Astrocyte (in vitro differentiated cells and primary cell): Measurements from ENCODE around the gene HSF5.

Source experiments
- EZH2 ChIP-seq: IDR thresholded peaks from 2 replicates; pipeline ENCODE4 v1.6.1; 2012; ENCODE audit warnings: mild to moderate bottlenecking, low read length, inconsistent platforms; ENCODE audit not compliant: insufficient read depth
- TF ChIP-seq, protein P1 (sequence below): IDR thresholded peaks from 2 replicates; pipeline ENCODE4 v1.5.1; 2011; ENCODE audit warnings: low read depth, mild to moderate bottlenecking, inconsistent platforms, low read length, moderate library complexity; ENCODE audit not compliant: insufficient read depth

DNA sequence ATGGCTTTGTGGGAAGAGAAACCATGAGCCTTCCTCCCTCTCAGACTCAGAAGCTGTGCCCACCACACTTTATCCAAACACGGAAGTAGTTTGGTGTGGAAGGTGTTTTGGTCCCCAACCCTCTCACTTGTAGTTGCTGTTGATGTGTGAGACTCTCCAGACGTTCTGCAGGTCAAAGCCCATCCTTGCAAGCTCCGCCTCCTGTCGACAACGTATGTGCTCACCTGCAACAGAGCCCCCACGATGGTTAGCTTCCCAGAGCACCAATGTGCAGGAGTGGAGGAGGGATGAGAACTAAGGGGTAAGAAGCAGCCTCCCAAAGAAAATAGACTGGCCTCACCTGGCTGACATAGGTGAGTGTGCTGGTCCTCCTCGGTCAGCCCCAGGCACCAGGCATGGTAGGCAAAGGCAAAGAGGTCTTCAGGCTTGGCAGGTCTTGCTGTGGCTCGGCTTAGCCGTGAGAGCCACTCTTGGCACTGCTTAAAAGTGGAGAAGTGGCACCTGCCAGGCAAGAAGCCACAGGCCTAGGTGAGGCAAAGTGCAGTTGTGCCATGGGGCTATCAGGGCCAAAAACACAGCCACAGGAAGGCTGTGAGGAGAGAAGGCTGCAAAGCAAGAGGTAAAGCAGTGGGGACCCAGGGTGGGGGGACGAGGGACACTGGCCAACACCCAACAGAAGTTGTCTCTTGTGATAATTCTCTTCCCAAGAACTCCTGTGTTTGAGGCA lies 20.3 kb upstream of the HSF5 start:
- TF ChIP-seq, protein P1, sequence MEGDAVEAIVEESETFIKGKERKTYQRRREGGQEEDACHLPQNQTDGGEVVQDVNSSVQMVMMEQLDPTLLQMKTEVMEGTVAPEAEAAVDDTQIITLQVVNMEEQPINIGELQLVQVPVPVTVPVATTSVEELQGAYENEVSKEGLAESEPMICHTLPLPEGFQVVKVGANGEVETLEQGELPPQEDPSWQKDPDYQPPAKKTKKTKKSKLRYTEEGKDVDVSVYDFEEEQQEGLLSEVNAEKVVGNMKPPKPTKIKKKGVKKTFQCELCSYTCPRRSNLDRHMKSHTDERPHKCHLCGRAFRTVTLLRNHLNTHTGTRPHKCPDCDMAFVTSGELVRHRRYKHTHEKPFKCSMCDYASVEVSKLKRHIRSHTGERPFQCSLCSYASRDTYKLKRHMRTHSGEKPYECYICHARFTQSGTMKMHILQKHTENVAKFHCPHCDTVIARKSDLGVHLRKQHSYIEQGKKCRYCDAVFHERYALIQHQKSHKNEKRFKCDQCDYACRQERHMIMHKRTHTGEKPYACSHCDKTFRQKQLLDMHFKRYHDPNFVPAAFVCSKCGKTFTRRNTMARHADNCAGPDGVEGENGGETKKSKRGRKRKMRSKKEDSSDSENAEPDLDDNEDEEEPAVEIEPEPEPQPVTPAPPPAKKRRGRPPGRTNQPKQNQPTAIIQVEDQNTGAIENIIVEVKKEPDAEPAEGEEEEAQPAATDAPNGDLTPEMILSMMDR: no peak
- TF ChIP-seq EZH2: no peak
